Erythroblast (primary cell): ENCODE measurements around the gene PCSK7.

ENCODE experiments used
- DNase-seq, 2 experiments: peaks; one replicate each; lab custom pipeline; 2025; lab: John Stamatoyannopoulos, UW
- GATA1 ChIP-seq: IDR thresholded peaks from 2 replicates; pipeline ENCODE4 v1.6.1; 2011; ENCODE audit warnings: low read depth, mild to moderate bottlenecking, control low read depth, low read length, moderate library complexity
- POLR2A ChIP-seq: IDR thresholded peaks from 2 replicates; pipeline ENCODE4 v1.6.1; 2011; ENCODE audit warnings: mild to moderate bottlenecking, low read length

PCSK7 gene

DNA sequence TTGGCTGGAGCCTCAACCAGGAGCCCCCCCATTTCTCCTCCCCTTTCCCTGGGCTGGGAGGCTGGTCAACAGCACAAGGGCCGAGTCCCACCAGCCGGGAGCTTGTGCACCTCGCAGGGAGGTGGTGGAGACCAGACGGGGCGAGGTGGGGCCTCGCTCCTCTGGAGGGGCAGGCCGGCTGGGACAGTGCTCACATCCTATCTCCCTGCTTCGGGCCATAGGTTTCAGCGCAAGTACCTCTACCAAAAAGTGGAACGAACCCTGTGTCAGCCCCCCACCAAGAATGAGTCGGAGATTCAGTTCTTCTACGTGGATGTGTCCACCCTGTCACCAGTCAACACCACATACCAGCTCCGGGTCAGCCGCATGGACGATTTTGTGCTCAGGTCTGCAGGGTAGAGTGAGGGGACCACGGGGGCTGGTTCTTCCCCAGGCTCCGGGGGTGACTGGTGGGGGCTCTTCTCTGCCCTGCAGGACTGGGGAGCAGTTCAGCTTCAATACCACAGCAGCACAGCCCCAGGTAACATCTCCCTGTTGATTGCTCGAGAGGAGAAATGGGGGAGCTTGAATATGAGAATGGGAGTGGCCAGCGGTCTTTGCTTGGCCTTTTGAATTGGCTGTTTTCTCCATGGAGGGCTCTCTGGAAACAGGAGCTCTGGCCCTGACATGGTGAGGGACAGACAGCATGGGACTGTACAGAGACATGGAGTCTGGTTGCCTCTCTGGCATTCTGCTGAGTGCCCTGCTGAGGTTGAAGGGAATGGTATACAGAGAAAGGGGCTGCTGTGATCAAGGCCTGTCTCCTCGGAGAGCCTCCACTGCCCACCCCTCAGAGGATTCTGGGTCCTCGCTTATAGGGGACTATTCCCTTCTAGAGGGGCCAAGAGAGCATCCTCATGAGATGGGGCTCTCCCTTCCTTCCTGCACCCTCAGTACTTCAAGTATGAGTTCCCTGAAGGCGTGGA is 50.0 kb downstream of the PCSK7 start:
- no peak for DNase-seq
- no peak for TF ChIP-seq POLR2A
- no peak for TF ChIP-seq GATA1

DNA sequence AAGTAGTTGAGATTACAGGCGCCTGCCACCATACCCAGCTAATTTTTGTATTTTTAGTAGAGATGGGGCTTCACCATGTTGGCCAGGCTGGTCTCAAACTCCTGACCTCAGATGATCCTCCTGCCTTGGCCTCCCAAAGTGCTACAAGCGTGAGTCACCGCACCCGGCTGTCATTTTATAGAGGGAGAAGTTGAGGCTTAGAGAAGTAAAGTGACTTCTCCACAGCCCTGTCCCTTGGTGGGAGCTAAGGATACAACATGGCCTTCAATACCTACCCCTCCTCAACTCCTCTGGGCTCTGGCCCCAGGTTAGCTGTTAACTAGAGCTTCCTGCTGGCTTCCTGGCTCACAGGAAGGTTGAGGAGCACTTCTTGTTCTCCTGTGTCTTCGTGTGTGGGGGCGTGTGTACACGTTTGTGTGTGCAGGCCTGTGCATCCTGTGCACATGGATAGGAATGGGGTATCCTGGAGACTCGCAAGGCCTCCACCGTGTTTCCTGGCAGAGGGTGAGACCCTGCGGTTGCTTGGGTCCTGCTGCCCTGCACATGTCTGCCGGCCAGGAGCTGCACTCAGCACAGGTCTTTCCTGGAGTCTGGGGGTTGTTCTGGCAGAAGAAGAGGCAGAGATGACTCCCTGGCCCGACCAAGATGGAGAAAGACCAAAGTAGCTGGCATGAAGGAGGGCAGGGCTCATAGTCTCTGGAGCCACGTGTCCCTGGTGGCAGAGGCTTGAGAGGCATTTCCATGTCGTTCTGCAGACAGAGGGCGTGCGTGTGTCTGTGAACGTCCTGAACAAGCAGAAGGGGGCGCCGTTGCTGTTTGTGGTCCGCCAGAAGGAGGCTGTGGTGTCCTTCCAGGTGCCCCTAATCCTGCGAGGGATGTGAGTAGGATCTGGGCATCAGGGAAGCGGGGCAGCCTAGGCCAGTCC is 51.0 kb downstream of the PCSK7 start:
- TF ChIP-seq POLR2A (no peak), GATA1 (no peak)
- DNase-seq, result peak; percentile 89 to 90

DNA sequence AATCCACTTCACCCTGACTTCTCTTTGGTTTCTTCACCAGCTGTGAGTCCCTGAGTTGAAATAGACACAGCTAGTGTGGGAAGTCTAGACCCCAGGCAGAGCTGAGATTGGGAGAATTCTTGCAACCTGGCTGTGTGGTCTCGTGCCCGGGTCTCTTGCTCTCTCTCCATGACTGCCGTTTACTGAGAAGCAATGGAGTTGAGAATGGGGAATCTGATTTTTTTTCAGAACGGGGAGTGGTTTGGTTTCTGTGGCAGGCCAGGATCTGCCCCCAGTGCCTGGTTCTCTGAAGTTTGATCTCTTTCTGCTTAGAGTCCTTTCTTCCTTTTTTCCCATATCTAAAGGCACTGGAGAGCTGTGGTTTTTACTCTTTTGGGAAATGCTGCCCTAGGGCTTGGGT is 51.9 kb downstream of the PCSK7 start:
- peak; percentile 31 to 41 for DNase-seq
- TF ChIP-seq POLR2A (no peak), GATA1 (no peak)

DNA sequence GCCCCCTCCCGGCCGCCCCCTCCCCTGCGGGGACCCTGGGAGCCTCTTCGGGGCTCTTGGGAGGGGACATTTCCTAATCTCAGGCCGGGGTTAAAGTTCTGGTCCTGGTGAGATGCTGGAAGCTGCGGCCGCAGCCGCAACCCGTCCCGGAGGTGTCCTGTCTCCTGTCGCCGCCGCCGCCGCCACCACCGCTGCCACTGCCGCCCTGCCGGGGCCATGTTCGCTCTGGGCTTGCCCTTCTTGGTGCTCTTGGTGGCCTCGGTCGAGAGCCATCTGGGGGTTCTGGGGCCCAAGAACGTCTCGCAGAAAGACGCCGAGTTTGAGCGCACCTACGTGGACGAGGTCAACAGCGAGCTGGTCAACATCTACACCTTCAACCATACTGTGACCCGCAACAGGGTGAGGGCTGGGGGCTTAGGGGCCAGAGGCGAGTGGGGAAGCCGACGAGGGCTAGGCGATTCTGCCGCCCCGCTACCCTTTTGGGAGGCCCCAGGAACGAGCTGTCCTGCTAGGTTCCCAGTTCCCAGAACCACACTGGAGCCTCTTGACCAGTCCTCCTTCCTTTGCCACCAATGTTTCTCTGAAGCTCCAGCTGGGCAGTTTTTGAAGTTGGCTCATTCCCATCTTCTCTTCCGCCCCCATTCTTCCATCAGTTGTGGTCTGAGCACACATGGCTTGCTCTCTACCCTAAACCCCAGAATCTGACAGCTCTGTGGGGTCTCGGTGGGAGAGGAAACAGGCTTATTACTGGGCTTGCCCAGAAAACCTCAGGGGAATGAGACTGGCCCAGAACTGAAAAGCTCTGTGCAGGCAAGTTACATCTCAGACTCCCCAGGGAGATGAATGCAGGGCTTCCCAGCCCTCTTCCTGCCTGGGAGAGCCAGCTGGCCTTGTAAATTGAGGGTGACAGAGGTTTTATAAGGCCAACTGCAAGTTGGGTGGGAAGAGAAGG is 52.5 kb downstream of the PCSK7 start:
- TF ChIP-seq POLR2A (no peak), GATA1 (no peak)

DNA sequence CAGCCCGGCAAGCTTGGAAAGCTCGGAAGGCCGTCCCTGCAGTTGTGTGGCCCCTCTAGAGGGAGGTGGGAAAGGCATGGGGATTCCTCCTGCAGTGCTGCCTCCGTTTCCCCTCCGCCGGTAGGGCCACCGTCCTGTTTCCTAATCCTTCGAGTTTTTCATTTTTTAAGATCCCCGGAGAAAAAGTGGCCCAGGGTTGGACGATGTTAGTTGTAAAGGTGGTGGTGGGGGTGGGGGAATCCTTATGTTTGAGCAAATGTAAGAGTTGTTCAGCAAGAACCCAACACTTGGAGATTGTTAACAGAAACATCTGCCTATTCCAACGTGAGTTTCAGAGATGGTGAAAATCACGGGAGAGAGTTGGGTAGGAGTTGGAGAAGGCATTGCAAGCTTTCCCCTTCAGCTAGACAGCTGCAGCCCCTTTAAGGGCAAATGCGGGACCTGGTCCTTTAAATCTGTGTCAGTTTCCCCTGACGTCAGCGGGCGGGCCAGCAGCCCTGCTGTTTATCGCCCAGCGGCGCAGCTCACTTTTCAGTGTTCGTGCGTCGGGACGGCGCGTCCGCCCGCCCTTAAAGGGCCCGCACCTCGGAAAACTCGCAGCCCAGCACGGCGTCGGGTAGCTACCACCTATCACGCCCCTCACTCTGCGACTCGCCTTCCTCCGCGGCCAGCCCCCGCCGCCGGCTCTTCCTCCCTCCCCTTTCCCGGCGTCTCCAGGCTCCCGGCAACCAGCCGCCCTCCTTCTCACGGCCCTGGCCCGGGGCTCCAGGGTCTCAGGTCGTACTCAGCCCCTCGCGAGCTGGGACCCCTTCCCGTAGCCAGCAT is 53.5 kb downstream of the PCSK7 start, which contains the start of gene SIDT2:
TSS of gene SIDT2 (plus strand) at position 534 of the 825 bp plus-strand sequence. CDS start 521 bp downstream, outside the sequence.
- peak; percentile 89 to 93 for DNase-seq
- TF ChIP-seq GATA1 (no peak), POLR2A (peak; percentile 82)

More for the DNA sequence above, 52.5 kb downstream of the PCSK7 start:
- DNase-seq, result peak; percentile 57 to 75

DNA sequence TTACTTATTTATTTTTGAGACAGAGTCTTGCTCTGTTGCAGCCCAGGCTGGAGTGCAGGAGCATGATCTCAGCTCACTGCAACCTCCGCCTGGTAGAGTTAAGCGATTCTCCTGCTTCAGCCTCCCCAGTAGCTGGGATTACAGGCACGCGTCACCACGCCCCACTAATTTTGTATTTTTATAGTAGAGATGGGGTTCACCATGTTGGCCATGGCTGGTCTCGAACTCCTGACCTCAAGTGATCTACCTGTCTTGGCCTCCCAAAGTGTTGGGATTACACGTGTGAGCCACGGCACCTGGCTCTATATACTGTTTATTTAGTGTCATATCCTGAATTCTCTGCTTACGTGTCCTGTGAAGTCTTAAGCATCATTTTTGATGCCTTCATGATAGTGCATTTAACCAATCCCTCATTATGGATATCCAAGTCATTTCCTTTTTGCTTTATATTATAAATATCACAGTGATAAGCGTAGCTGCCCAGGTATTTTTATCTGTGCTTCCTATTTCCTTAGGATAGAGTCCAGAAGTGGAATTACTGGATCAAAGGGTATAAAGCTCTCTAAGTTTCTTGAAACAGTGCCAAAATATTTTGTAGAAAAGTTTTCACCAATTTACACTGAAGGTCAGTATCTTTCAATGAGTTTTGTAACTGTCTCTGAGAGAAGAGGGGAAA is 54.2 kb downstream of the PCSK7 start:
- TF ChIP-seq GATA1 (no peak), POLR2A (no peak)
- no peak for DNase-seq

DNA sequence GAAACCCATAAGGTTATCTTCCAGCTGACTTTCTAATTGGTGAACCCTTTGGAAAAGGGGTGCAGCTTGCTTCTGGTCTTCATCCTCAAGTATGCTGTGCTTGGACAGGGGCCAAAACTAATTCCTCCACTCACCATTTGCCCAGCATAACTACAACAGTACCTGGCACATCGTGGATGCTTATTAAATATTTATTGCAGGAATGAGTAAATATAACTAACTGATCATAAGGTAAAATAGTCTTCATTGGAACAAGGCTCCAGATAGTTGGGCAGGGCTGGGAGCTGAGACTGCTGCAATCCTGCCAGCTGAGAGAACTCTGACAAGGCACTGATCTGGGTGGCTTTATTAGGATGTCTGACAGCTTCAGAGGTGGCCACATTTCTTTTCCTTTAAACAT is 55.7 kb downstream of the PCSK7 start:
- TF ChIP-seq POLR2A, result no peak
- TF ChIP-seq GATA1, result no peak
- DNase-seq, result no peak

DNA sequence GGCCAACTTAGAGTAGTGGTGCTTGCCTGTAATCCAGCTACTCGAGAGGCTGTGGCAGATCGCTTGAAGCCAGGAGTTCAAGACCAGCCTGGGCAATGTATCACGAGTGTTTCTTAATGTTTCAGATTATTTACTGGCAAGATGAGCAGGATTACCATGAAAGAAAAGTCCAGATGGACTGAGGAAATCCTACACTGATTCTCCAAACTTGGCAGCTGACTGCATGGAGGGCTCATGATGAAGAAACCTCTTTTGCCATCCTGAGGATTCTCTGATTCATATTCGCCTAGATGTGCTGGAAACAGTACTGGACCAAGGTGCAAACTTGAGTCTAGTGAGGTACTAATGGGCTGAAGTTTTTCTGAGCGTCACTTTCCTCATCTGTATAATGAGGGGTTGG is 56.1 kb downstream of the PCSK7 start:
- no peak for DNase-seq
- TF ChIP-seq GATA1 (no peak), POLR2A (no peak)

DNA sequence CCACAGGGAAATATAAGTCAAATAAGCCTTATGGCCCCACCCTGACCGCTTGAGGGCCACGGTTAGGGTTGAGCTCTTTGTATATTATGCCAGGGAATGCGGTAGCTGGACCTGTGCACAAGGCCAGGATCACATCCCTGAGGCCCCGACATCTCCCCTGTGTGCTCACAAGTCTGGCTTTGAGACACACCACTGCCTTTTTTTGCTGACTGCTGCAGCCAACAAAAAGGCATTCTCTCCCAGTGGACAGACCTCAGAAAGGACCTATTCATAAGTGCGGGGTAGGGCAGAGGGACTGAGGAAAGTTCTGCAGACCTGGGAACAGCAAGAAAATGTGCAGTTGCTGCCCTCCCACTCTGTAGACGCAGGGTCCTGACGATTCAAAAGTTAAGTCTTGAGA is 56.8 kb downstream of the PCSK7 start:
- TF ChIP-seq POLR2A (no peak), GATA1 (no peak)
- no peak for DNase-seq

DNA sequence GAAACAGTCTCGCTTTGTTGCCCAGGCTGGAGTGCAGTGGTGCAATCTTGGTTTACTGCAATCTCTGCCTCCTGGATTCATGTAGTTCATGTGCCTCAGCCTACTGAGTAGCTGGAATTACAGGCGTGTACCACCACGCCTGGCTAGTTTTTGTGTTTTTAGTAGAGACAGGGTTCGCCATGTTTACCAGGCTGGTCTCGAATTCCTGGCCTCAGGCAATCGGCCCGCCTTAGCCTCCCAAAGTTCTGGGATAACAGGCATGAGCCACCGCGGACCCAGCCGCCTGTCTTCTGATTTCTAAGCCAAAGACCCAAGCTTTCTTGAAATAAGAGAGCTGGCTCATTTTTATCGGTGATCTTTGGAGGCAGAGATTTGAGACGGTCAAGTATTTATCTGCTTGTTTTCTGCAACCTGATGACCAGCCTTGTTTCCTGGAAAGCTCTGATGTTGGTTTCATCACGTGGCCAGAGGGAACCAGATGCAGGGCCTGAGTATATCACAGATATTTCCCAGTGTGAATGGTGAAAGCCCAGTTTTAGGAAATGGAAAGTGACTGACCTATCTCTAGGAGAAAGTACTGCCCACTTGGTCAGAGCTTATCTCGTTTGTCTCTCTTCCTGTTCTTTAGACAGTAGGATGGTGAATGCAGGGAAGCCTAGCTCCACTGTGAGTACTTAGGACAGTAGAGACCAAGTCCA is 59.0 kb downstream of the PCSK7 start:
- peak; percentile 27 to 32 for DNase-seq
- no peak for TF ChIP-seq GATA1
- TF ChIP-seq POLR2A, result no peak
